GM11168 (cell line): ENCODE measurements around the gene RHOJ.
"Not testable (repeated sequence)": the region's sequence is repeated elsewhere in the genome, so short reads cannot be mapped to it uniquely, and the experiment has no call there.

Experiments used
- in situ Hi-C: fragments of 300-500 bp; cut with MboI; formaldehyde crosslinking; loops from one replicate; pipeline ENCODE4 v1.12.0; 2022; ENCODE audit warnings: low sequenced_read_pairs; ENCODE audit not compliant: unreplicated experiment

The RHOJ gene

GRCh38 chr14:63290741-63291430 lies 86.6 kb downstream of the RHOJ start:
- in situ Hi-C loops: no loop called here

- in situ Hi-C loops: no loop called here
Measured at GRCh38 chr14:63292805-63293204, 88.6 kb downstream of the RHOJ start.

- in situ Hi-C loops: no loop called here
Measured at GRCh38 chr14:63295231-63295685, 91.0 kb downstream of the RHOJ start.

- in situ Hi-C loops: no loop called here
Measured at GRCh38 chr14:63296060-63296563, 91.9 kb downstream of the RHOJ start.

GRCh38 chr14:63297372-63298063 lies 93.3 kb downstream of the RHOJ start:
- in situ Hi-C loops: no loop called here

GRCh38 chr14:63299351-63300110 lies 95.3 kb downstream of the RHOJ start:
- in situ Hi-C loops: no loop called here

GRCh38 chr14:63300854-63301253 lies 96.6 kb downstream of the RHOJ start:
- in situ Hi-C loops: no loop called here

- in situ Hi-C loops: no loop called here
Measured at GRCh38 chr14:63301891-63302534, 97.8 kb downstream of the RHOJ start.

- in situ Hi-C loops: not testable (repeated sequence)
Measured at GRCh38 chr14:63304429-63304828, 100.2 kb downstream of the RHOJ start.

- in situ Hi-C loops: no loop called here
Measured at GRCh38 chr14:63308723-63309317, 104.6 kb downstream of the RHOJ start.

GRCh38 chr14:63318835-63319234 lies 114.6 kb downstream of the RHOJ start, which contains the start of gene GPHB5:
TSS of gene GPHB5 (minus strand) at chr14:63318935. CDS start at chr14:63317849, 1,086 bp downstream.
- in situ Hi-C loops: no loop called here

GRCh38 chr14:63322472-63322871 lies 118.2 kb downstream of the RHOJ start:
- in situ Hi-C loops: no loop called here

GRCh38 chr14:63322897-63323573 lies 118.8 kb downstream of the RHOJ start:
- in situ Hi-C loops: no loop called here

- in situ Hi-C loops: no loop called here
Measured at GRCh38 chr14:63326840-63327239, 122.6 kb downstream of the RHOJ start.

- in situ Hi-C loops: no loop called here
Measured at GRCh38 chr14:63328787-63329737, 124.8 kb downstream of the RHOJ start.

- in situ Hi-C loops: no loop called here
Measured at GRCh38 chr14:63342371-63342770, 138.1 kb downstream of the RHOJ start.
